GM19455 (cell line): ENCODE data around the gene ABCC11.

ENCODE experiments used
- ATAC-seq: cut with Tn5 transposase; IDR thresholded peaks from one replicate; pipeline ENCODE4 v1.9.1; 2021; ENCODE audit not compliant: unreplicated experiment

ABCC11 gene

GRCh38 chr16:48247311-48247710 is at the start of gene ABCC11:
Gene ABCC11 (minus strand): TSS chr16:48247539. CDS start chr16:48231921, 15,618 bp downstream.
- ATAC-seq = no peak

GRCh38 chr16:48295488-48296281 is 48.3 kb upstream of the ABCC11 start:
- ATAC-seq = no peak

- no peak for ATAC-seq
These were observed 47.4 kb upstream of the ABCC11 start for GRCh38 chr16:48294724-48295123.

- ATAC-seq = no peak
These were observed 45.1 kb upstream of the ABCC11 start for GRCh38 chr16:48292452-48292851.

GRCh38 chr16:48291754-48292153 is 44.4 kb upstream of the ABCC11 start:
- ATAC-seq = no peak

- ATAC-seq = no peak
These were observed 44.0 kb upstream of the ABCC11 start for GRCh38 chr16:48291303-48291702.

GRCh38 chr16:48287239-48287638 is 39.9 kb upstream of the ABCC11 start:
- ATAC-seq = no peak

GRCh38 chr16:48284772-48285409 is 37.6 kb upstream of the ABCC11 start:
- ATAC-seq = no peak

GRCh38 chr16:48282636-48283263 is 35.4 kb upstream of the ABCC11 start:
- no peak for ATAC-seq

GRCh38 chr16:48280546-48280945 is 33.2 kb upstream of the ABCC11 start:
- ATAC-seq = no peak

GRCh38 chr16:48279199-48279598 is 31.9 kb upstream of the ABCC11 start:
- ATAC-seq = no peak

- no peak for ATAC-seq
These were observed 29.8 kb upstream of the ABCC11 start for GRCh38 chr16:48277158-48277557.

GRCh38 chr16:48276102-48276501 is 28.8 kb upstream of the ABCC11 start:
- no peak for ATAC-seq

GRCh38 chr16:48274476-48274875 is 27.1 kb upstream of the ABCC11 start:
- no peak for ATAC-seq

GRCh38 chr16:48272837-48273421 is 25.6 kb upstream of the ABCC11 start:
- ATAC-seq = no peak

- ATAC-seq = no peak
These were observed 24.4 kb upstream of the ABCC11 start for GRCh38 chr16:48271728-48272127.

- no peak for ATAC-seq
These were observed 21.7 kb upstream of the ABCC11 start for GRCh38 chr16:48269011-48269410.

GRCh38 chr16:48262631-48263030 is 15.3 kb upstream of the ABCC11 start:
- ATAC-seq = no peak

GRCh38 chr16:48261569-48261968 is 14.2 kb upstream of the ABCC11 start:
- no peak for ATAC-seq

GRCh38 chr16:48256579-48257177 is 9.3 kb upstream of the ABCC11 start:
- ATAC-seq = no peak

- ATAC-seq = no peak
These were observed 4.7 kb upstream of the ABCC11 start for GRCh38 chr16:48252013-48252412.
